A673 (cell line): ENCODE results near the gene ZC3H18.

Source experiments
- EZH2 ChIP-seq: fragments of 200-600 bp; sonication (generic); IDR thresholded peaks from 2 replicates; pipeline ENCODE4 v1.6.1; 2017; ENCODE audit warnings: borderline replicate concordance, low read depth, mild to moderate bottlenecking, mixed read lengths, antibody characterized with exemption, low read length; ENCODE audit not compliant: poor library complexity, severe bottlenecking
- TF ChIP-seq, protein P1 (sequence below): fragments of 300-800, 200-600 bp; sonication (generic); conservative IDR thresholded peaks from 2 replicates; pipeline ENCODE4 v1.5.1; 2017; ENCODE audit warnings: low read depth, mild to moderate bottlenecking, antibody characterized with exemption, low read length, moderate library complexity, mixed read lengths

- TF ChIP-seq, protein P1, sequence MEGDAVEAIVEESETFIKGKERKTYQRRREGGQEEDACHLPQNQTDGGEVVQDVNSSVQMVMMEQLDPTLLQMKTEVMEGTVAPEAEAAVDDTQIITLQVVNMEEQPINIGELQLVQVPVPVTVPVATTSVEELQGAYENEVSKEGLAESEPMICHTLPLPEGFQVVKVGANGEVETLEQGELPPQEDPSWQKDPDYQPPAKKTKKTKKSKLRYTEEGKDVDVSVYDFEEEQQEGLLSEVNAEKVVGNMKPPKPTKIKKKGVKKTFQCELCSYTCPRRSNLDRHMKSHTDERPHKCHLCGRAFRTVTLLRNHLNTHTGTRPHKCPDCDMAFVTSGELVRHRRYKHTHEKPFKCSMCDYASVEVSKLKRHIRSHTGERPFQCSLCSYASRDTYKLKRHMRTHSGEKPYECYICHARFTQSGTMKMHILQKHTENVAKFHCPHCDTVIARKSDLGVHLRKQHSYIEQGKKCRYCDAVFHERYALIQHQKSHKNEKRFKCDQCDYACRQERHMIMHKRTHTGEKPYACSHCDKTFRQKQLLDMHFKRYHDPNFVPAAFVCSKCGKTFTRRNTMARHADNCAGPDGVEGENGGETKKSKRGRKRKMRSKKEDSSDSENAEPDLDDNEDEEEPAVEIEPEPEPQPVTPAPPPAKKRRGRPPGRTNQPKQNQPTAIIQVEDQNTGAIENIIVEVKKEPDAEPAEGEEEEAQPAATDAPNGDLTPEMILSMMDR: no peak
- no peak for TF ChIP-seq EZH2
Observed at GRCh38 chr16:88676502-88677242, 106.5 kb downstream of the ZC3H18 start.
